GM18517 (cell line): Measurements from ENCODE around the gene EDA2R.

ENCODE experiments used
- ATAC-seq: cut with Tn5 transposase; IDR thresholded peaks from one replicate; pipeline ENCODE4 v1.9.1; 2021; ENCODE audit warnings: mild to moderate bottlenecking, moderate library complexity; ENCODE audit not compliant: unreplicated experiment

EDA2R gene

GRCh38 chrX:66638591-66639500, at the start of gene EDA2R:
Gene EDA2R, minus strand, starts transcription at chrX:66639078. Its CDS starts 23,058 bp downstream, at chrX:66616020.
- peak; percentile 90 for ATAC-seq

- ATAC-seq = no peak
Measured at GRCh38 chrX:66684196-66684595, 45.3 kb upstream of the EDA2R start.

- no peak for ATAC-seq
Measured at GRCh38 chrX:66680451-66680850, 41.6 kb upstream of the EDA2R start.

- no peak for ATAC-seq
Measured at GRCh38 chrX:66677430-66677829, 38.6 kb upstream of the EDA2R start.

- no peak for ATAC-seq
Measured at GRCh38 chrX:66676990-66677389, 38.1 kb upstream of the EDA2R start.

GRCh38 chrX:66676413-66676812, 37.5 kb upstream of the EDA2R start:
- no peak for ATAC-seq

GRCh38 chrX:66675541-66675940, 36.7 kb upstream of the EDA2R start:
- no peak for ATAC-seq

- ATAC-seq = no peak
Measured at GRCh38 chrX:66674506-66674905, 35.6 kb upstream of the EDA2R start.

GRCh38 chrX:66672106-66672505, 33.2 kb upstream of the EDA2R start:
- no peak for ATAC-seq

GRCh38 chrX:66654411-66654810, 15.5 kb upstream of the EDA2R start:
- no peak for ATAC-seq

GRCh38 chrX:66635360-66635759, 3.5 kb downstream of the EDA2R start:
- no peak for ATAC-seq

GRCh38 chrX:66634272-66634671, 4.6 kb downstream of the EDA2R start:
- no peak for ATAC-seq

- ATAC-seq = no peak
Measured at GRCh38 chrX:66633541-66633940, 5.3 kb downstream of the EDA2R start.

- no peak for ATAC-seq
Measured at GRCh38 chrX:66632981-66633380, 5.9 kb downstream of the EDA2R start.

GRCh38 chrX:66632473-66632872, 6.4 kb downstream of the EDA2R start:
- ATAC-seq = no peak

GRCh38 chrX:66625525-66625924, 13.4 kb downstream of the EDA2R start:
- peak; percentile 90 for ATAC-seq

- no peak for ATAC-seq
Measured at GRCh38 chrX:66622209-66622608, 16.7 kb downstream of the EDA2R start.

GRCh38 chrX:66616944-66617343, 21.9 kb downstream of the EDA2R start:
- ATAC-seq = no peak

GRCh38 chrX:66602381-66602938, 36.4 kb downstream of the EDA2R start:
- no peak for ATAC-seq

- no peak for ATAC-seq
Measured at GRCh38 chrX:66601522-66601921, 37.4 kb downstream of the EDA2R start.

- no peak for ATAC-seq
Measured at GRCh38 chrX:66579219-66579618, 59.7 kb downstream of the EDA2R start.

- no peak for ATAC-seq
Measured at GRCh38 chrX:66553973-66554372, 84.9 kb downstream of the EDA2R start.
